Measurements from ENCODE around the gene GALNT17. TPM values are rescaled to one million over a fixed set of nuclear protein-coding genes. Genes with fewer than 3 reads are reported as not detected.
"Not testable (repeated sequence)": the region's sequence is repeated elsewhere in the genome, so short reads cannot be mapped to it uniquely, and the experiment has no call there.

The GALNT17 gene
- total RNA-seq, 1 experiment from 2014 or later = not detected

DNA sequence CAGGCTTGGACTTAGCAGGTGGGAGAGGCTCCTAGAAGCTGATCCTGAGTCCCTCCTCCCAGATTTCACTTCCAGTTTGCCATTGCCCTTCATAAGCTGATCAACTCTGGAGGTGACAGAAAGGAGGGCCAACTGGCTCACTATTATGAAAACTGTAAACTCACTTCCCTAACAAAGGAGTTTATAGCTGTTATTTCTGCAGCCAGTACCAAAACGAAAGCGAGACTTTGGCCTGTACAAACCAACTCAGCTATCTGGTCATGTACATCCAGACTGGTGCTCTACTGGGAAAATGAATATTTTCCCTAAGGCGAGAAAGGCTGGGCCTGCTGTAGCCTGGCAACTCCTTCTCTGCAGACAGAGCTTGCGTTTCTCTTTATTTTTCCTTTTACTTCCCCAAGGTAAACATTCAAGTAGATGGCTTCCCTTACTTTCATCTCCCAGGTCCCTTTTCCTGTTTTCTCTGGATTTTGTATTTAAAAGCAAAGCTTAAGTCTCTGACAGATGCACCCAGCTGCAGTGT is 54.7 kb downstream of the GALNT17 start:
- DNase-seq (ENCODE audit: low read depth in 1 of 2, low spot score in 2 of 2) = no peak
- Histone ChIP-seq H3K4me1 (replicated peaks) (no peaks in the 10 kb centered on the region), H3K27me3 (replicated peaks) (no peaks in the 10 kb centered on the region), H3K9me3 (replicated peaks) (no peaks in the 10 kb centered on the region; the same call in 1 of the 2 replicates), H3K4me3 (no peak overlapping the region), H3K27ac (no peak overlapping the region), H3K36me3 (no peaks in the 10 kb centered on the region)

DNA sequence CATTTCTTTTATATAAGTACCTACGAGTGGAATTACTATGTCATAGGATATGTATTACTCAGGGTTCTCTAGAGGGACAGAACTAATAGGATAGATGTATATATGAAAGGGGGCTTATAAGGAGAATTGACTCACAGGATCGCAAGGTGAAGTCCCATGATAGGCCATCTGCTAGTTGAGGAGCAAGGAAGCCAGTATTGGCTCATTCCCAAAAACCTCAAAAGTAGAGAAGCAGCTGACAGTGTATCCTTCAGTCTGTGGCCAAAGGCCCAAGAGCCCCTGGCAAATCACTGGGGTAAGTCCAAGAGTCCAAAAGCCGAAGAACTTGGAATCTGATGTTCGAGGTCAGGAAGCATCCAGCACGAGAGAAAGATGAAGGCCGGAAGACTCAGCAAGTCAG is 59.8 kb downstream of the GALNT17 start:
- H3K9me3 ChIP-seq (replicated peaks) = peaks cover 5% of the 10 kb centered on the region; the same call in 1 of the 2 replicates
- H3K27me3 ChIP-seq (replicated peaks) = no peaks in the 10 kb centered on the region
- H3K27ac ChIP-seq = no peak overlapping the region
- no peaks in the 10 kb centered on the region for H3K4me1 ChIP-seq (replicated peaks)
- H3K4me3 ChIP-seq = no peak overlapping the region
- H3K36me3 ChIP-seq = no peaks in the 10 kb centered on the region
- DNase-seq (ENCODE audit: low read depth in 1 of 2, low spot score in 2 of 2) = no peak

DNA sequence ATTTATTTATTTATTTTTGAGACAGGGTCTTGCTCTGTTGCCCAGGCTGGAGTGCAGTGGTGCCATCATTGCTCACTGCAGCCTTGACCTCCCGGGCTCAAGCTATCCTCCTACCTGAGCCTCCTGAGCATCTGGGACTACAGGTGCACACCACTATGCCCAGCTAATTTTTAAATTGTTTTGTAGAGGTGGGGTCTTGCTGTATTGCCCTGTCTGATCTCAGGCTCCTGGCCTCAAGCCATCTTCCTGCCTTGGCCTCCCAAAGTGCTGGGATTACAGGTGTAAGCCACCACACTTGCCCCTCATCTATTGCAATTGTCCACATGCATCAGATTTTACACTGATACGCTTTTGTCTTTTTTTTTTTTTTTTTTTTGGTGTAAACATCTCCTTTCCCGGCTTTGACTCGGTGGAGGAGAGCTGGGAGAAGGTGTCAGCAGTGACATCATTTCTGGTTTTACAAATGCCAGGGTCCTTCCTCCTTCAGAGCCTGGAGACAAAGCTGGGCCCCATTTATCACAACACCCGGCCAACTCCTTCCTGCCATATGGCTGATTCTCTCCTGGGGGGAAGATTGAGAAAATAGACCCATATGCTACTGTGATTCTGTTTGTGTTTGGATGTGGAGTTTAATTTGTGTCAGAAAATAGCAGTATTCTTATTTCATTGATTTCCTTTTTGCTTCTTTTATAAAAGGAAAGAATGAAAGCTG is 61.3 kb downstream of the GALNT17 start:
- Histone ChIP-seq H3K36me3 (no peaks in the 10 kb centered on the region), H3K4me1 (replicated peaks) (no peaks in the 10 kb centered on the region), H3K9me3 (replicated peaks) (peaks cover 6% of the 10 kb centered on the region; the same call in 1 of the 2 replicates), H3K4me3 (no peak overlapping the region), H3K27me3 (replicated peaks) (no peaks in the 10 kb centered on the region), H3K27ac (no peak overlapping the region)
- DNase-seq (ENCODE audit: low read depth in 1 of 2, low spot score in 2 of 2) = no peak

DNA sequence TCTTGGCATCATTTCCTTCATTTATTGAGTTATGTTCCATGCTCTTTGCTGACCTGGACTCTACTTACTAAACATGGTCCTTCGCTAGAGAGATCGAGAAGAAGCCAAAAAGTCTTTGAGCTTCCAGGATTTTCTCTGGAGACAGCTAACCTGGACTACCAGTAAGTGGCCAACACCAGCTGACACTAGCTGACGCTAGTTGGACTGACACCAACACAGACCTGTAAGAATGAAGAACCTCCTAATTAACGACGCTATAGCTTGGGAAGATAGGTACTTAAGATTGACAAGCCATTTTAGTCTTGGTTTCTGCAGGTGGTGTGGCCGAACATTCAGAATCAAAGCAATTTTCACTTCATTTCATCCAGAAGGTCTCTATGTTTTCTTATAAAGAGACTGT is 66.4 kb downstream of the GALNT17 start:
- DNase-seq (ENCODE audit: low read depth in 1 of 2, low spot score in 2 of 2) = no peak
- Histone ChIP-seq H3K9me3 (replicated peaks) (peaks cover 13% of the 10 kb centered on the region; the same call in 1 of the 2 replicates), H3K27me3 (replicated peaks) (no peaks in the 10 kb centered on the region), H3K4me3 (no peak overlapping the region), H3K27ac (no peak overlapping the region), H3K36me3 (no peaks in the 10 kb centered on the region), H3K4me1 (replicated peaks) (no peaks in the 10 kb centered on the region)

DNA sequence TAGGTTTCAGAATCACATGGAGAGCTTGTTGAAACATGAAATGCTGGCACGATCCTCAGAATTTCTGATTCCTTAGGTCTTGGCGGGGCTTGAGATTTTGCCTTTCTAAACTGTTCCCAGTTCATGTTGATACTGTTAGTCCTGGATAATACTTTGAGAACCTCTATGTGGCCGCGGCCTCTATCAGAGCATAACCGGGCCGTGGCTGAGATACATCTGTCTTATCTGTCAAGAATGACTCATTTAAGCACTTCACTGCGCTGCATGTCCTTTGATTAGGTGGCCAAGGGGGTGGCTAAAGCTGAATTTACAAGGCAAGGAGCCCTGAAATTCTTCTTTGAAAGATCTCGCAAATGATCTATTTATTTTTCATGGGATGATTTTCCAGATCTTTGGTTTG is 66.9 kb downstream of the GALNT17 start:
- H3K9me3 ChIP-seq (replicated peaks) = peaks cover 13% of the 10 kb centered on the region; the same call in 1 of the 2 replicates
- H3K27ac ChIP-seq = no peak overlapping the region
- no peak overlapping the region for H3K4me3 ChIP-seq
- H3K36me3 ChIP-seq = no peaks in the 10 kb centered on the region
- DNase-seq (ENCODE audit: low read depth in 1 of 2, low spot score in 2 of 2) = no peak
- H3K27me3 ChIP-seq (replicated peaks) = no peaks in the 10 kb centered on the region
- no peaks in the 10 kb centered on the region for H3K4me1 ChIP-seq (replicated peaks)

DNA sequence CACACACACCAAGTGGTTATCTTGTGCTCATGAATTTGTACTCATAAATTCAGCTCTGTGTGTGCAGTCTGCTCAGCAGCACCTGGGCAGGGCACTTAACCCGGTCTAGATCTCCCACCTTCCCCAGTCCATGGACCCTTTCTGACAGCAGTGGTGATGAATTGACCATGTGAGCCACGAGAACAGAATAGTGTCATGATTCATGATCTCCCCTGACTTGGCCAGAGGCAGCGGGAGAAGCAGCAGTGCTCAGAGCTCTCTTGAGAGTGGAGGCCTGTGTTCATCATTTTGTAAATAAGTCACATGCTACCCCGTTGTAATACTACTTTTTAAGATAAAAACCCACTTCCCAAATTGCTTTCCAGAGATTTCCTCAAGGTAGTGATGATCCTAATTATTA is 74.2 kb downstream of the GALNT17 start:
- Histone ChIP-seq H3K9me3 (replicated peaks) (0 out of 2 replicates have a peak, but pooled peaks cover 6% of the 10 kb centered on the region), H3K27ac (no peak overlapping the region), H3K4me1 (replicated peaks) (no peaks in the 10 kb centered on the region), H3K27me3 (replicated peaks) (no peaks in the 10 kb centered on the region), H3K4me3 (no peak overlapping the region), H3K36me3 (no peaks in the 10 kb centered on the region)
- DNase-seq (ENCODE audit: low read depth in 1 of 2, low spot score in 2 of 2) = no peak

DNA sequence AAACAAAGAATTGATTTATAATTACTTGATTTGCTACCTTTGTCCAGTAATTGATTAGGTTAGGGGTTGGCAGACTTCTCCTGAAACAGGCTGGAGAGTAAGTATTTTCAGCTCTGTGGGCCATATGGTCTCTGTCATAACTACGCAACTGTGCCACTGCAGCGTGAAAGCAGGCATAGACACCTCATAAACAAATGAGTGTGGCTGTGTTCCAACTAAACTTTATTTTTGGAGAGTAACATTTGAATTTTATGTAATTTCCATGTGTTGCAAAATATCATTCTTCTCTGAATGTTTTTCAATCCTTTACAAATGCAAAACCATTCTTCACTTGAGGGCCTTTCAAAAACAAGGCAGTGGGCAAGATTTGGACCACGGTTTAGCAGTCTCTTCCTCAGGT is 76.9 kb downstream of the GALNT17 start:
- Histone ChIP-seq H3K9me3 (replicated peaks) (peaks cover 2% of the 10 kb centered on the region; the same call in 1 of the 2 replicates), H3K4me1 (replicated peaks) (no peaks in the 10 kb centered on the region), H3K27me3 (replicated peaks) (no peaks in the 10 kb centered on the region), H3K36me3 (no peaks in the 10 kb centered on the region), H3K4me3 (no peak overlapping the region), H3K27ac (no peak overlapping the region)
- no peak for DNase-seq (ENCODE audit: low read depth in 1 of 2, low spot score in 2 of 2)

DNA sequence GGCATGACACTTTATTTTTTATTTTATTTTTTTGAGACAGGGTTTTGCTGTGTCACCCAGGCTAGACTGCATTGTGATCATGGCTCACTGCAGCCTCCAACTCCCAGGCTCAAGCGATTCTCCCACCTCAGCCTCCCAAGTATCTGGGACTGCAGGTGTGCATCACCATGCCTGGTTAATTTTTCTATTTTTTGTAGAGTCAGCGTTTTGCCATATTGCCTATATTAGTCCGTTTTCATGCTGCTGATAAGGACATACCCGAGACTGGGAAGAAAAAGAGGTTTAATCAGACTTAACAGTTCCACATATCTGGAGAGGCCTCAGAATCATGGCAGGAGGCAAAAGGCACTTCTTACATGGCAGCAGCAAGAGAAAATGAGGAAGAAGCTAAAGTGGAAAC is 77.5 kb downstream of the GALNT17 start:
- not testable (repeated sequence) for H3K27ac ChIP-seq; DNase-seq (ENCODE audit: low read depth in 1 of 2, low spot score in 2 of 2); H3K36me3 ChIP-seq; H3K4me3 ChIP-seq; H3K4me1 ChIP-seq (replicated peaks); H3K9me3 ChIP-seq (replicated peaks); H3K27me3 ChIP-seq (replicated peaks)

DNA sequence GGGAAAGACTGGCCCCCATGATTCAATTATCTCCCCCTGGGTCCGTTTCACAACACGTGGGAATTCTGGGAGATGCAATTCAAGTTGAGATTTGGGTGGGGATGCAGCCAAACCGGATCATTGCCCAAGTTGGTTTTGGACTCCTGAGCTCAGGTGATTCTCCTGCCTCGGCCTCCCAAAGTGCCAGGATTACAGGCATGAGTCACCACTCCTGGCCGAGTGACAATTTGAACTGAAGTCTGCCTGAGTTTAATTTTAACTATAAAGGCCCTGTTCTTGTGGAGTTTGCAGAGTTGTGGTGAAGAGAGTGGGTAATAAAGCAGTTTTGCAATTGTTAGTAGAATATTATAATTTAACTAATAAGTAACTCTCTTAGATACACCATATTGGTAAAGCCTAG is 78.3 kb downstream of the GALNT17 start:
- H3K27ac ChIP-seq = no peak overlapping the region
- DNase-seq (ENCODE audit: low read depth in 1 of 2, low spot score in 2 of 2) = no peak
- H3K4me1 ChIP-seq (replicated peaks) = no peaks in the 10 kb centered on the region
- H3K4me3 ChIP-seq = no peak overlapping the region
- H3K9me3 ChIP-seq (replicated peaks) = peaks cover 4% of the 10 kb centered on the region; the same call in 1 of the 2 replicates
- no peaks in the 10 kb centered on the region for H3K36me3 ChIP-seq
- no peaks in the 10 kb centered on the region for H3K27me3 ChIP-seq (replicated peaks)

DNA sequence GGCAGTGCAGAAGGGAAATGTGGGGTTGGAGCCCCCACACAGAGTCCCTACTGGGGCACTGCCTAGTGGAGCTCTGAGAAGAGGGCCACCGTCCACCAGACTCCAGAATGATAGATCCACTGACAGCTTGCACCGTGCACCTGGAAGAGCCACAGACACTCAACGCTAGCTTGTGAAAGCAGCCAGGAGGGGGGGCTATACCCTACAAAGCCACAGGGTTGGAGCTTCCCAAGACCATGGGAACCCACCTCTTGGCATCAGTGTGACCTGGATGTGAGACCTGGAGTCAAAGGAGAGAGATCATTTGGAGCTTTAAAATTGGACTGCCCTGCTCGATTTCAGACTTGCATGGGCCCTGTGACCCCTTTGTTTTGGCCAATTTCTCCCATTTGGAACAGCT is 80.5 kb downstream of the GALNT17 start:
- H3K27ac ChIP-seq; H3K9me3 ChIP-seq (replicated peaks); DNase-seq (ENCODE audit: low read depth in 1 of 2, low spot score in 2 of 2); H3K4me3 ChIP-seq; H3K27me3 ChIP-seq (replicated peaks); H3K36me3 ChIP-seq; H3K4me1 ChIP-seq (replicated peaks): not testable (repeated sequence)

DNA sequence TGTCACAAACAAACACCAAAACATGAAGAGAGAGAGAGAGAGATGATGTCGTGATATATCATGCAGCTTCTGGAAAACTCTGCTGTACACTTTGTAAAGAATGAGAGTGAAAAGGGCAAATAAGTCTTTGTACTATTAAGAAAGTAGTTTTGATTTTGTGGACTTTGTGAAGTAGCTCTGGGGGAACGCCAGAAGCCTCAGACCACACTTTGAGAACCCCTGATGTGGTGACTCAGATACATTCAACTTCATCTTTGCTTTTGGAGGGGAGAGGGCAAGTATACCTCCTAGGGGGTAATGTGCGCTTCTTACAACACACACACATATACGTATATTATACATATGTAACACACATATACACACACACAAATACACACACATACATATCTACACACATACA is 84.3 kb downstream of the GALNT17 start:
- no peaks in the 10 kb centered on the region for H3K4me1 ChIP-seq (replicated peaks)
- no peaks in the 10 kb centered on the region for H3K27me3 ChIP-seq (replicated peaks)
- H3K9me3 ChIP-seq (replicated peaks) = peaks cover 4% of the 10 kb centered on the region; the same call in 1 of the 2 replicates
- DNase-seq (ENCODE audit: low read depth in 1 of 2, low spot score in 2 of 2) = no peak
- H3K27ac ChIP-seq = no peak overlapping the region
- no peaks in the 10 kb centered on the region for H3K36me3 ChIP-seq
- H3K4me3 ChIP-seq = no peak overlapping the region

DNA sequence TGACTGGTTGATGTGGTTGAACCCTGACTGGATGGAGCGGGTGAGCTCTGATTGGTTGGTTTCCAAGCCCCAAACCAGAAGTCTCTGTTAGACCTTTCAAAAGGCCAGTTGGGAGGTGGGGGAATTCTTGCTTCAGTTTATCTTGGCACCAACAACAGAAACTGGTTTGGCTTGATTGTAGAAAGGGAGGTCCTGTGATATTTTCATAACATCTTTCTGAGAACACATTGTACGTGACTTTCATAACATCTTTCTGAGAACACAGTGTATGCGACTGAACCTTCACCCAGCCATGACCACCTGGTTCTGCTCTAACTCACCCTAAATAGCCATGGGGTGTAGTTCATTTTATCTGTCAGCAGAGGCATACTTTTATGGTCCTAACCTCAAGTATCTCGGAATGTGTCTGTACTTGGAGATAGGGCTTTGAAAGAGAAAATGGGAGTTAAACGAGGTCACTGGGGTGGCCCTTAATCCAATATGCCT is 88.3 kb downstream of the GALNT17 start:
- Histone ChIP-seq H3K27me3 (replicated peaks) (no peaks in the 10 kb centered on the region), H3K27ac (no peak overlapping the region), H3K36me3 (no peaks in the 10 kb centered on the region), H3K4me1 (replicated peaks) (no peaks in the 10 kb centered on the region), H3K4me3 (no peak overlapping the region), H3K9me3 (replicated peaks) (no peaks in the 10 kb centered on the region)
- no peak for DNase-seq (ENCODE audit: low read depth in 1 of 2, low spot score in 2 of 2)

DNA sequence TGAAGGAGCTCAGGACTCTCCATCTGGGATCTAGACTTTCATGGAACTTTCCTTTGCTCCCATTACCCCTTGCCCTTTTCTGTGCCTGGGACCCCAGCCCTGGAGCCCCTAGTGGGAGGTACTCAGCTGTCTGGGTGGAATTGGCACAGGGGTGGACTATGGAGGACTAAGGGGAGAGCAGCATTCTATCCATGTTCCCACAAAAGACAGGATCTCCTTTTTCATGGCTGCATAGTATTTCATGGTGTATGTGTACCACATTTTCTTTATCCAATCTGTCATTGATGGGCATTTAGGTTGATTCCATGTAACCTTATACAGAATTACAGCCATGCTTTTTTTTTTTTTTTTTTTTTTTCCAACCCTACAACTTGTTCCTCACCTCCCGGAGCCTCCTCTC is 89.1 kb downstream of the GALNT17 start:
- Histone ChIP-seq H3K4me3 (no peak overlapping the region), H3K36me3 (no peaks in the 10 kb centered on the region), H3K9me3 (replicated peaks) (no peaks in the 10 kb centered on the region), H3K4me1 (replicated peaks) (no peaks in the 10 kb centered on the region), H3K27me3 (replicated peaks) (no peaks in the 10 kb centered on the region), H3K27ac (no peak overlapping the region)
- no peak for DNase-seq (ENCODE audit: low read depth in 1 of 2, low spot score in 2 of 2)

DNA sequence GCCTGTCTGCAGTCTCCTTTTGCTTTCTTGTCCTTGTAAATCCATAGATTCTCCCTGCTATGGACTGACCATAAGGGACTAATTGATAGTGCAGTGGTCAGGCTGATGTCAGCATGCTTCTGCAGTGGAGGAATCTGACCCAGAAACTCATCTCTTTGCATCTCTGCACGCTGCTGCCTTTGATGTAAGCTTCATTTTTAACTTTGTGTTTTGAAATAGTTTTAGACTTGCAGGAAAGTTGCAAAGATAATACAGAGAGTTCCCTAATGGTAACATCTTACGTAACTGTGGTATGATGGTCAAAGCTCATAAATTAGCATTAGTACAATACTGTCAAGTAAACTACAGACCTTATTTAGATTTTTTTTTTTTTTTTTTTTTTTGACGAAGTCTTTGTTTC is 89.6 kb downstream of the GALNT17 start:
- H3K4me1 ChIP-seq (replicated peaks) = no peaks in the 10 kb centered on the region
- H3K4me3 ChIP-seq = no peak overlapping the region
- no peaks in the 10 kb centered on the region for H3K36me3 ChIP-seq
- DNase-seq (ENCODE audit: low read depth in 1 of 2, low spot score in 2 of 2) = no peak
- H3K27me3 ChIP-seq (replicated peaks) = no peaks in the 10 kb centered on the region
- H3K9me3 ChIP-seq (replicated peaks) = no peaks in the 10 kb centered on the region
- no peak overlapping the region for H3K27ac ChIP-seq

All from SJSA1 (cell line).